Stimulated activated CD8-positive, alpha-beta memory T cell treated with anti-CD3 and anti-CD28 coated beads, Interleukin-12 subunit alpha, Interleukin-12 subunit beta, amount 100 ng/mL, for 1 hour (primary cell): ENCODE data around the gene HS2ST1.
"Not testable (repeated sequence)": the region's sequence is repeated elsewhere in the genome, so short reads cannot be mapped to it uniquely, and the experiment has no call there.

Experiments used
- DNase-seq: peaks from one replicate; pipeline ENCODE4 v3.0.0-alpha.2; 2020; ENCODE audit warnings: low read depth

The HS2ST1 gene

GRCh38 chr1:86971778-86972177 lies 57.3 kb downstream of the HS2ST1 start:
- DNase-seq: no peak

- no peak for DNase-seq
Observed at GRCh38 chr1:86972262-86972661, 57.8 kb downstream of the HS2ST1 start.

DNA sequence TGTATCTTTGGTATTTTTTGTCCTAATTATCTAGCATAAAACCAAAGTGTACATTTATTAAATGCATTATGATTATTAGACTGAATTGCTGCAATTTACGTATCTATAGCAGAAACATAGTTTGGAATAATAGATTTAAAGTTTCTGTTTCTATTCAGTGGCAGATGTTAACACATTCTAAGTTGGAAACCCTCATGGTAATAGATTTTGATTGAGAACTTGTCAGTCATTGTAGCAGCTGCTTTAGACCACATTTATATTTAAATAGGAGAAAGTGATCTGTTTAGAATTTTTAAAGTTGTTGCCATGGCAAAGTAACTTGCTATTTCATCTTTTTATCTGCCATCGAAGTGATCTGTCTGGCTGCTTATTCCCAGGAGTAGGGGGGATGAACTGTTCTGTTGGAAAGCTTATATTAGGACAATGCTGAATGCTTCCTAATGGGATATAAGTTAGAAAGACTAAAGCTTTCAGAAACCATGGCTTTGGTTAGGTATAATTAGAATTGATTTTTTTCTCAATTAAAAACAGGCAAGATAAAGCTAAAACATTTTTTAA lies 61.6 kb downstream of the HS2ST1 start:
- DNase-seq: no peak

GRCh38 chr1:86976664-86977063 lies 62.2 kb downstream of the HS2ST1 start:
- DNase-seq: no peak

GRCh38 chr1:86981482-86982213 lies 67.2 kb downstream of the HS2ST1 start:
- no peak for DNase-seq

- DNase-seq: not testable (repeated sequence)
Observed at GRCh38 chr1:86983677-86984076, 69.2 kb downstream of the HS2ST1 start.

GRCh38 chr1:86987446-86987845 lies 73.0 kb downstream of the HS2ST1 start:
- DNase-seq: no peak

GRCh38 chr1:86988835-86989234 lies 74.4 kb downstream of the HS2ST1 start:
- DNase-seq: no peak

- DNase-seq: not testable (repeated sequence)
Observed at GRCh38 chr1:86989690-86990089, 75.3 kb downstream of the HS2ST1 start.

GRCh38 chr1:86990826-86991225 lies 76.4 kb downstream of the HS2ST1 start:
- no peak for DNase-seq

GRCh38 chr1:86991549-86992186 lies 77.2 kb downstream of the HS2ST1 start:
- no peak for DNase-seq

- DNase-seq: no peak
Observed at GRCh38 chr1:86992861-86993260, 78.4 kb downstream of the HS2ST1 start.

DNA sequence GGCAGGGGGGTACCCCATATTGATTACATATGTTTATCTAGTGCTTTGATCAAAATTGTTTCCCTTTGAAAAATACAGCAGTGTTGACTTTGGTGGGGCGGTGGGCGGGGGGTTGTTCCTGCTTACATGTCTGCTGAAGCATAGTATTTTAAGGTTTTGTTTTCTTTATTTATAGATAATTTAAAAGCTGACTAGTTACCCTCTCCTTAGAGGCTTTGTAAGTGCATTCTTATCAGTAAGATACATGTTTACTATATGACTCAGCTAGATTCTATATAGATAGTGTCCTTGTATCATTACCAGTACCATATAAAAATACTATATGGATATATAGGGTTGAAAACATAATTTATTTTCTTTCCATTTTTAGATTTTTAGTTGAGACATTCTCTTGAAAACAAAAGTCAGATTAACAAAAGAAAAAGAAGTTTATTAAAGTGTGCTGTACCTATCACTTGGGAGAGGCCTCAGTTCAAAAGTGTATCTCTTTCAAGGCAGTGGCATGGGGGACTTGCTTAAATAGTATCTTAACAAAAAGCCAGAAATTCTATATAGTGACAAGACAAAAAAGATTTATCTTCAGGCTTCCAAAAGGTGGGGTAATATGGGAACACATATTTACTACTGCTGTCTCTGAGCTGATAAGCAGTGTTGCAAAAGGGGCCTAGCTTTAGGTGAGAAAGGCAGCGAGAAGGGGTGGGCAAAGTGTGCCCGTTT lies 79.0 kb downstream of the HS2ST1 start:
- DNase-seq: no peak

GRCh38 chr1:86994061-86994460 lies 79.6 kb downstream of the HS2ST1 start:
- DNase-seq: no peak

DNA sequence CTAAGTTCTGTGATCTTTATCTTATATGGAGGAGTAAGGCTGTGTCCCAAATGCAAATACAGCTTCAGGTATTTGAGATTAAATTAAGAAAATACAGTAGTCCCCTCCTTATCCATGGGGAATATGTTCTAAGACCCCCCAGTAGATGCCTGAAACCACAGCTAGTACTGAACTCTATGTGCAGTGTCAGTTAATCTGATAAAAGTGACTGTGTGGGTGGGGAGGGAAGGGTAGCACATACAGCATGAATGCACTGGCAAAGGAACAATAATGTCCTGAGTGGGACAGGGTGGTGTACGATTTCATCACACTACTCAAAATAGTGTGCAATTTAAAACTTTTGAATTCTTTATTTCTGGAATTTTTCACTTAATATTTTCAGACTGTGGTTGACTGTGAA lies 83.1 kb downstream of the HS2ST1 start:
- DNase-seq: no peak

DNA sequence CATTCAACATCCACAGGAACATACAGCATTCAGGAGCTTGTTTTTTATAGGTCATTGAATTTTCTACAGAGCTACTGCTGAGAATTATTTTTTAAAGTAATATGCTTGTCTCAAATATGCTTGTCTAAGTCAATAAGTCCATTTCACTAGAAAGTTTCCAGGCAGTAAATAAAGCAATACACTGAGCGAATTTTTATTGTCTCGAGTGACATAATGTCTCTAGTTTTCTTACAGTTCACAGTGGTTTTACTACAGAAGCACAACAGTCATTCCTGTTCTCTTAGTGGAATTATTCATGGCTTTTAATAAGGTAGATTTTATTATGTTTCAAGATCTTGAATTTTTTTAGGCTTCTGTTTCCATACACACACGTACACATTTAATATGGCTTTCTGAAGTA lies 83.8 kb downstream of the HS2ST1 start:
- DNase-seq: no peak

DNA sequence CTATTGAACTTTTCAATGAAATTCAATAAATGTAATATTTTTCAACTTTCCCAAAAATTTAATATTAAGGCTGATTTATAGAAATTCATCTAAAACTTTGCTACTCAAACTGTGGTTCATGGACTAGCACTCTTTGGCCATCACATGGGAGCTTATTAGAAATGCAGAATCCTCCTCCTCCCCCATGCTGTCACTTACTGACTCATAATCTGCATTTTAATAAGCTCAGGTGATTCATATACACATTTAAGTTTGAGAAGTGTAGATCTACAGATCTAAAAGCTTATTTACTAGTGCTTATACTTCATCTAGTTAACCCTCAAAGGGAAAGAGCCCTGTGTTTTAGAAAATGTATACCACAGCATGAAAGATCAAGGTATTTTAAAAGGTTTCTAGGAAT lies 84.3 kb downstream of the HS2ST1 start:
- no peak for DNase-seq

GRCh38 chr1:87000460-87000859 lies 86.0 kb downstream of the HS2ST1 start:
- no peak for DNase-seq

DNA sequence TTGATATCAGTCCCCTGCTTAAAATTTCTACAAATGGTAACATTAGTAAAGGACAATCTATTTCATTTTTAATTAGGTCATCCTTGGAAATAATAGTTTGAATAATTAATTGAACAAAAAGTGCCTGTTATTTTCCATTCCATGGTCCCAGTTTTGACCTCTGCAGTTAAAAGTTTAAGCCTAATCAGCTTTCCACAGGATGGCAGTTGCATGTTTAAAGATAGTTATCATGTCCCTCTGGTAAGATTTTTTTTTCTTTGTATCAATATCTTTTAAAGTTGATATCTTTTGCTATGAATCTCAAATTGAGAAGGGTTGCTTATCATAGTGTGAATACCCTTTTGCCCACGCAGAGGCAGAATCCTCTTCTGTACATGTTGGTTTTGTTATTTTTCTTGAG lies 90.4 kb downstream of the HS2ST1 start:
- no peak for DNase-seq

- DNase-seq: no peak
Observed at GRCh38 chr1:87007323-87007722, 92.9 kb downstream of the HS2ST1 start.

DNA sequence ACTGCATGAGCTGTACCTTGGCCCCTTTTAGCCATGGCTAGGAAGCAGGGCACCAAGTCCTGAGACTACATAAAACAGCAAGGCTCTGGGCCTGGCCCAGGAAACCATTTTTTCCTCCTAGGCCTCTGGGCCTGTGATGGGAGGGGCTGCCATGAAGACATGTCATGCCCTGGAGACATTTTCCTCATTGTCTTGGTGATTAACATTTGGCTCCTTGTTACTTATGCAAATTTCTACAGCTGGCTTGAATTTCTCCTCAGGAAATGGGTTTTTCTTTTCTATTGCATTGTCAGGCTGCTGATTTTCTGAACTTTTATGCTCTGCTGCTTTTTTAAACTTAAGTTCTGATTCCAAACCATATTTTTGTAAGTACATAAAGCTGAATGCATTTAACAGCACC lies 99.0 kb downstream of the HS2ST1 start:
- DNase-seq: not testable (repeated sequence)

DNA sequence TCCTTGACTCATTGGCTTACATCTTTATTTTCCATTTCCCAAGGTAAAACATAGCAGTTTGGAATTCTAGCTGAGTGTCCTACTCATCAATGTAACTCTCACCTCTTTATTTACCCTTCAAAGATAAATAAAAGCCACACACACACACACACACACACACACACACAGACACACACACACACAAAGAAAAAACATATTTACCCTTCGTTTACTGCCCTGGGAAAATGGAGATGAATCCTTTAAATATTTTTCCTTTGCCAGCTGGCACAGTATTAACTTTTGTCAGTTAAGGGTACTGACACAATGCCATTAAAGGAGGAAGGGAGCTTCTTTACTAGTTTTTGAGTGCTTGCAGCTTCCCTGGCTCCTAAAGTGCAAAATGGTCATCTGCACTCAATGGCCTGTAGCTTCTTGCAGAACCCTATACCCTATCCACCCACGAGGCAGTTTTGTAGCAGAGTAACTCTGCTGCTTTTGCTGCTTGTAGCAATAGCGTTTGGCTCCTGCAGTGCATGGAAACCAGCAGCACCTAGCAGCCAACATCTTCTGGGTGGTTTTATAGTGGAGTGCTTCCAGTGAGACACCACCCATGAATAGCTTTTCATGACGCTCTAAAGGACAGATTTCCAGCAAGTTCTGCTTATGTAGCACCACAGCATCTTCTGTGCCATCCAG lies 103.7 kb downstream of the HS2ST1 start:
- DNase-seq: no peak
